ENCODE results near the gene CCL4L2. TPM values are rescaled to one million over a fixed set of nuclear protein-coding genes. Genes with fewer than 3 reads are reported as not detected.

CCL4L2 gene
- polyA plus RNA-seq, 1 of the 3 experiments (the other 2 are of a cell fraction), result not detected

DNA sequence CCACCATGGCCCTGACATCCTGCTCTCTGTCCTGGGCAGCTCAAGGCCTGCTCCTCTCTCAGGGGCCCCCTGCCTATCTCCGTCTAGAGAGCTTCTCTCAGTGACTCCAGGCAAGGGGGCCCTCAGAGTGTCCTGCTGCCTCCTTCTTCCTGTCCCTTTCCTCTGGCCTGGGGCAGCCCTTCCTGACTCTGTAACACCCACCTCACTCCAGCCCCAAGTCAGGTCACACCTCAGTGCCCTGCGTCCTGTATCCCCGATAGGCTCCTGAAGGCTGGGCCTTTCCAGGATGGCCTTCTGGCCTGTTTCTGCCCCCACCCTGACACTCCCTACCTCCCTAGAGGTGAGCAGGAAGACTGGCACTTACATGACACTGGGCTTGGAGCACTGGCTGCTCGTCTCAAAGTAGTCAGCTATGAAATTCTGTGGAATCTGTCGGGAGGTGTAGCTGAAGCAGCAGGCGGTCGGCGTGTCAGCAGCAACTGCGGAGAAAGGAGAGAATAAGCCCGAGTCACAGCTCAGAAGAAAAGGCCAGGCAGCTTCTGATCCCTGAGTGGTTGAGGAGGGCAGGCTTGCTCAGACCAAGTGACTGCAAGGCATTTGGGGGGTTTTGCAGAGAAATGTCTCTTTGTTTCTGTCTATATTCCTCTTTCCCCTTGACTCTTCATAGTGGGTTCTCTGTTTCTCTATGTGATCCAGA is 15.3 kb upstream of the CCL4L2 start:
- H3K9ac ChIP-seq, result no peak overlapping the region
- H3K4me2 ChIP-seq, result no peak overlapping the region
- no peaks in the 10 kb centered on the region for H3K36me3 ChIP-seq (replicated peaks in 1 of 2; ENCODE audit: control insufficient read depth in 1 of 2, insufficient read depth in 2 of 2, low read length in 1 of 2)
- peaks cover 38% of the 10 kb centered on the region for H3K27me3 ChIP-seq (ENCODE audit: insufficient read depth)
- CTCF ChIA-PET, result no interaction called here
- H2AFZ ChIP-seq (ENCODE audit: low read depth), result no peak overlapping the region
- no peaks in the 10 kb centered on the region for H3K9me2 ChIP-seq
- H4K20me1 ChIP-seq (ENCODE audit: insufficient read depth), result no peaks in the 10 kb centered on the region
- H3K9me3 ChIP-seq, result no peaks in the 10 kb centered on the region
- DNase-seq, result no peak
- no peak overlapping the region for H3K27ac ChIP-seq (ENCODE audit: low read depth in 2 of 2, low read length in 1 of 2)
- no peaks in the 10 kb centered on the region for H3F3A ChIP-seq (replicated peaks; ENCODE audit: insufficient read depth)
- 26% methylated on average over 10 of the region's 10 CpGs for WGBS (ENCODE audit: low lambda C conversion rate)
- TF ChIP-seq CHD2 (IDR thresholded peaks at IDR 0.05; ENCODE audit: low read length, partially characterized antibody) (no peak), REST (IDR thresholded peaks at IDR 0.05; ENCODE audit: low read depth, low read length) (no peak), GATA2 (CRISPR knock-in tag; IDR thresholded peaks at IDR 0.05) (no peak), GABPA (IDR thresholded peaks at IDR 0.05; ENCODE audit: low read depth) (no peak)
- POLR2A ChIA-PET, result no interaction called here
- no peak overlapping the region for H3K4me3 ChIP-seq (ENCODE audit: low read depth in 2 of 2, low read length in 1 of 2)
- no peaks in the 10 kb centered on the region for H3K79me2 ChIP-seq (ENCODE audit: insufficient read depth)
- no peaks in the 10 kb centered on the region for H3K4me1 ChIP-seq (ENCODE audit: control insufficient read depth in 1 of 2, insufficient read depth in 2 of 2, low read depth in 1 of 2, low read length in 1 of 2)

GRCh38 chr17:36196131-36196486 is 14.8 kb upstream of the CCL4L2 start:
- POLR2A ChIA-PET, result no interaction called here
- TF ChIP-seq RXRA (IDR thresholded peaks at IDR 0.05; ENCODE audit: borderline replicate concordance, low read depth) (no peak), NRF1 (IDR thresholded peaks at IDR 0.05; ENCODE audit: low read depth, low read length) (no peak), NFIC (IDR thresholded peaks at IDR 0.05; ENCODE audit: borderline replicate concordance) (no peak), CTCF (IDR thresholded peaks at IDR 0.05) (no peak), YY1 (IDR thresholded peaks at IDR 0.05; ENCODE audit: low read depth) (no peak), RFX5 (IDR thresholded peaks at IDR 0.05; ENCODE audit: low read length) (no peak), EP300 (IDR thresholded peaks at IDR 0.05; ENCODE audit: borderline replicate concordance in 1 of 2, low read depth in 1 of 2, low read length in 1 of 2) (no peak), CHD2 (IDR thresholded peaks at IDR 0.05; ENCODE audit: low read length, partially characterized antibody) (no peak), TEAD4 (IDR thresholded peaks at IDR 0.05; ENCODE audit: borderline replicate concordance, insufficient read depth) (no peak), JUND (IDR thresholded peaks at IDR 0.05) (no peak)
- TF ChIP-seq, protein P1, sequence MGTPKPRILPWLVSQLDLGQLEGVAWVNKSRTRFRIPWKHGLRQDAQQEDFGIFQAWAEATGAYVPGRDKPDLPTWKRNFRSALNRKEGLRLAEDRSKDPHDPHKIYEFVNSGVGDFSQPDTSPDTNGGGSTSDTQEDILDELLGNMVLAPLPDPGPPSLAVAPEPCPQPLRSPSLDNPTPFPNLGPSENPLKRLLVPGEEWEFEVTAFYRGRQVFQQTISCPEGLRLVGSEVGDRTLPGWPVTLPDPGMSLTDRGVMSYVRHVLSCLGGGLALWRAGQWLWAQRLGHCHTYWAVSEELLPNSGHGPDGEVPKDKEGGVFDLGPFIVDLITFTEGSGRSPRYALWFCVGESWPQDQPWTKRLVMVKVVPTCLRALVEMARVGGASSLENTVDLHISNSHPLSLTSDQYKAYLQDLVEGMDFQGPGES (IDR thresholded peaks at IDR 0.05; ENCODE audit: low read depth, low read length), result no peak

More at GRCh38 chr17:36196131-36196486, 14.8 kb upstream of the CCL4L2 start:
- no peak overlapping the region for H2AFZ ChIP-seq (ENCODE audit: low read depth)
- no peak overlapping the region for H3K4me2 ChIP-seq
- H3K27me3 ChIP-seq (ENCODE audit: insufficient read depth), result peaks cover 38% of the 10 kb centered on the region
- H3K27ac ChIP-seq (ENCODE audit: low read depth in 2 of 2, low read length in 1 of 2), result no peak overlapping the region
- no peaks in the 10 kb centered on the region for H3K36me3 ChIP-seq (replicated peaks in 1 of 2; ENCODE audit: control insufficient read depth in 1 of 2, insufficient read depth in 2 of 2, low read length in 1 of 2)
- no peaks in the 10 kb centered on the region for H4K20me1 ChIP-seq (ENCODE audit: insufficient read depth)
- no peak overlapping the region for H3K9ac ChIP-seq
- DNase-seq, result no peak
- H3K9me3 ChIP-seq, result no peaks in the 10 kb centered on the region
- H3K79me2 ChIP-seq (ENCODE audit: insufficient read depth), result no peaks in the 10 kb centered on the region
- H3K9me2 ChIP-seq, result no peaks in the 10 kb centered on the region
- no peaks in the 10 kb centered on the region for H3F3A ChIP-seq (replicated peaks; ENCODE audit: insufficient read depth)
- CTCF ChIA-PET, result no interaction called here
- no peak overlapping the region for H3K4me3 ChIP-seq (ENCODE audit: low read depth in 2 of 2, low read length in 1 of 2)
- no peaks in the 10 kb centered on the region for H3K4me1 ChIP-seq (ENCODE audit: control insufficient read depth in 1 of 2, insufficient read depth in 2 of 2, low read depth in 1 of 2, low read length in 1 of 2)
- WGBS (ENCODE audit: low lambda C conversion rate), result under 1% methylated on average over 3 of the region's 3 CpGs

Measured in SK-N-SH (cell line).